ENCODE measurements around the gene VARS2.
"Not testable (repeated sequence)": the region's sequence is repeated elsewhere in the genome, so short reads cannot be mapped to it uniquely, and the experiment has no call there.

The VARS2 gene

DNA sequence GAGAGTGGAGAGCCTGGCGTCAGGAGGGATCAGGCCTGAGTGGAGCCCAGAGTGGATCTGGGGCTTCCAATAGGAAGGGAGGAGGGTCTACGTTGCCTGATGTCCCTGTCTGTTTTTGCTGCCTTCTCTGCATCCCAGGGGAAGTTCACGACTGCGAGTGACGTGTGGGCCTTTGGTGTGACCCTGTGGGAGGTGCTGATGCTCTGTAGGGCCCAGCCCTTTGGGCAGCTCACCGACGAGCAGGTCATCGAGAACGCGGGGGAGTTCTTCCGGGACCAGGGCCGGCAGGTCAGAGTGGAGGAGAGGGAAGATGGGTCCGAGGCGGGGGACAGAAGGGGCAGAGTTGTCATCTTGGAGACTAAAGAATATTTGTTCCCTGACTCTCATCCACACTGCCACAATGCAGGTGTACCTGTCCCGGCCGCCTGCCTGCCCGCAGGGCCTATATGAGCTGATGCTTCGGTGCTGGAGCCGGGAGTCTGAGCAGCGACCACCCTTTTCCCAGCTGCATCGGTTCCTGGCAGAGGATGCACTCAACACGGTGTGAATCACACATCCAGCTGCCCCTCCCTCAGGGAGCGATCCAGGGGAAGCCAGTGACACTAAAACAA lies 15.2 kb upstream of the VARS2 start:
- in situ Hi-C loops (cut with MboI; ENCODE audit: low sequenced_read_pairs) = no loop called here

DNA sequence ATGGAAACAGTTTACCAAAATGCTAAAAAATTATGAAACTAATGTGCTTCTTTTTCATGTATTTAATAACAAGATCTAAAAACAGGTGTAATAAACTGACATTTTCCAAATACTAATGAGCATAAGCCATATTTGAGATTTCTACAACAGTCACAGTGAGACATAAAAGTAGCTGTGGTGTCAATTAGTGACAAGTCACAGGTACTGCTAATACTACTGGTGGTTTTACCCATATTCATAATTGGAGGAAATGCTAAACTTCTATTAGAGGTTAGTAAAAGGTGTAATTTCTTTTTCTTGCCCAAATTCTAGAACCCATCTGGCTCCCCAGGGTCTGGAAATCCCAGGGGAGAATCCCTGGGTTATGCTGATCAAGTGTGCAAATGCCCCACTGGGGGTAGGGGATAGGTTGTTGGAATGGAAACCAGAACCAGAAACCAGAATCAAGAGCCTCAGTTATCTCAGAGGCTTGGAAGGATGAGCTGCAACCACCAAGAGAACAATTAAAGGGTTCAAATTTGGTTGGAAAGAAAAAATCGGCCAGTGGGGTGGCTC lies 13.1 kb upstream of the VARS2 start:
- in situ Hi-C loops (cut with MboI; ENCODE audit: low sequenced_read_pairs) = no loop called here

DNA sequence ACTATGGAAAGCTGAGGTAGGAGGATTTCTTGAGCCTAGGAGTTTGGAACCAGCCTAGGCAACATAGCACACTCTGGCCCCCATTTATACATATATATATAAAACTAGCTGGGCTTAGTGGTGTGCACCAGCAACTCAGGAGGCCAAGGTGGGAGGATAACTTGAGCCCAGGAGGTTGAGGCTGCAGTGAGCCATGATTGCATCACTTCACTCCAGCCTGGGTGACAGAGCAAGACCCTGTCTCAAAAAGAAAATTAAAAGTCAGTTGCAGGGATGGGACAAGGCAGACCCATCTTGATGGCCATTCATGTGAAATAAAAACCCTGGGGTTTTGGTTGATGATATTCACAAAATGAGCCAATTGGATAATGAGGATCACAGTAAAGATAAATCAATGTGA lies 12.6 kb upstream of the VARS2 start:
- in situ Hi-C loops (cut with MboI; ENCODE audit: low sequenced_read_pairs) = no loop called here

DNA sequence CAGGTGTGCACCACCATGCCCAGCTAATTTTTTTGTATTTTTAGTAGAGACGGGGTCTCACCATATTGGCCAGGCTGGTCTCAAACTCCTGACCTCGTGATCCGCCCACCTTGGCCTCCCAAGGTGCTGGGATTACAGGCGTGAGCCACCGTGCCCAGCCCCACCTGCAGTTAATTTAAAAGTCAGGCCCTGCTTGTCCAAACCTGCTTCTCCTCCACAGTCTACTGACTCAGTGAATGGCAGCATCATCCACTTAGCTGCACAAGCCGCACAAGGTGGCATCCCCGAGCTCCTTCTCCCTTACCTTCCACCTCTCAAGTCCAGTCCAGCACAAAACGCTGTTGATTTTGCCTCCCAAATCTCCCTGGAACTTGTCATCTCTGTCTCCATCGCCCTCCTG lies 11.8 kb upstream of the VARS2 start:
- in situ Hi-C loops (cut with MboI; ENCODE audit: low sequenced_read_pairs) = not testable (repeated sequence)

DNA sequence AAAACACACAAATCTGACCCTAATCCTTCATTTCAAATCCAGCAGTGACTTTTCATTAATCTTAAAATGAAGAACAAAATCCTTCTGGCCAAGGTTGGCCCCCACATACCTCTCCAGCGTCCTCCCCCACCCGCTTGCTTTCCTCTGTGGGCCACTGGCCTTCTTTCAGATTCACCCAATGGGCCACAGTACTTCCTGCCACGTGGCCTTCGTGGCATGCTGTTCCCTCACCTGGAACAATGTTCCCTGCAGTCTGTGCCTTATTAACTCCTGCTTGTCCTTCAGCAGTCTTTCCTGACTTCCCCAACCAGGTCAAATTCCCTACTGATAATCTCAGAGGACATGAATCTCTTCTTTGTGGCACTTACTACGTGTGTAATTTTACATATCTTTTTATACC lies 11.3 kb upstream of the VARS2 start:
- in situ Hi-C loops (cut with MboI; ENCODE audit: low sequenced_read_pairs) = no loop called here

DNA sequence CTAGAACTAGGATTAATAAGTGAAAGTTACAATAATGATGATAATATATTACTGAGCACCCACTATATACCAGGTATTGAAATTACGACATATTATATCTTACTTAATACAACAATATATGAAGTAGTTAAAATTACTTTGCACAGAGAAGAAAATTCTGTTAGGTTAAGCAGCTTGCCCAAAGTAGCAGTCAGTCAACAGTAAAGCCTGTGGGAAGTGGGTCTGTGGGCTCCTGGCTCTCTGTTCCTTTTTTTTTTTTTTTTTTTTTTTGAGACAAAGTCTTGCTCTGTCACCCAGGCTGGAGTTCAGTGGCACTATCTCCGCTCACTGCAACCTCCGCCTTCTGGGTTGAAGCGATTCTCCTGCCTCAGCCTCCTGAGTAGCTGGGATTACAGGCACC lies 10.8 kb upstream of the VARS2 start:
- in situ Hi-C loops (cut with MboI; ENCODE audit: low sequenced_read_pairs) = no loop called here

DNA sequence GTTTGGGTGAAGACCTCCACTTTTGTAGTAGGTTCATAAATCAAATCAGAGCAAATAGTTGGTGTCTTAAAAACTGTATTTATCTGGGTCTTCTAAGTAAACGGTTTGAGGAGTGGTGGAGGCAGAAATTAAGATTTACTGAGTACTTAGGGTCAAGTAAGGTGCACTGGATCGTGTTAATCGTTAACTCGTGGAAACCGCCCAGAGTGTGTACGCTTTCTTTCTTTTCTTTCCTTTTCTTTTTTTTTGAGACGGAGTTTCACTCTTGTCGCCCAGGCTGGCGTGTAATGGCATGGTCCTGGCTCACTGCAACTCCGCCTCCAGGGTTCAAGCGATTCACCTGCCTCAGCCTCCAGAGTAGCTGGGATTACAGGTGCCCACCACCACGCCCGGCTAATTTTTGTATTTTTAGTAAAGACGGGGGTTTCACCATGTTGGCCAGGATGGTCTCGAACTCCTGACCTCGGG lies 6.7 kb upstream of the VARS2 start:
- in situ Hi-C loops (cut with MboI; ENCODE audit: low sequenced_read_pairs) = not testable (repeated sequence)

DNA sequence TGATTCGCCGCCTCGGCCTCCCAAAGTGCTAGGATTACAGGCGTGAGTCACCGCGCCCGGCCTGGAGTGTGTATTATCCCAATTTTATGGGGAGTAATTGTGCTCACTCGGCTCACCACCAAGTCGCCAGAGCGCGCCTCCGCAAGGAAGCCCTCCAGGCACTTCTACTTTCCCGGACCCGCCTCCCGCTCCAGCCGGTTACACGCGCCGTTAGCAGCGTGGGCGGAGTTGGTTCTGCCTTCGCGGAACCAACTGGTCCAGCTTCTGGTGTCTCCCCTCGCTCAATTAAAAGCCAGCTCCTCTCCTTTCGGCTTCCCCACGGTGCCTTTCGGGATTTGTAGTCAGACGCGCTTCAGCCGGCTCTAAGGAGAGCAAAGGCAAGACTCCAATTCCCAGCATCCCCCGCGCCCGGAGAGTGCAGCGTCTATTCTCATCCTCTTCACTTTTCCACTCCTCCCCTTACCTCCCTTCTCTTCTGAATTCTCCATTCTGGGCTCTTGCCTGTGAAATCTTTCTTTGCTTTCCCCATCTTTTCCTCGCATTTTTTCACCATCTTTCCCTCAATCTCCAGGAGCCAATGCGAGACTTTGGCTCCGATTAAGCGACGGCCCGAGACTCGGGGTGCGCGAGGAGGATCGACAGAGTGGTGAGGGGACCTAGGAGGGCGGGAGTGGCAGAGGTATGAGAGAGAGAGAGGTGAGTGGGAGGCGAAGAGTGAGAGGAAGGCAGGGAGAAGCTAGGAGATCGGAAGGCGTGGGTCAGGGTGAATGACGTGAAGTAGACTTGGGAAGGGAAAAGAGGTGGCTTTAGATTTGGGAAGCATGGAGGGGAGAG lies 6.1 kb upstream of the VARS2 start, which contains the start of gene GTF2H4:
Gene GTF2H4 (plus strand): TSS at position 450 of the 834 bp plus-strand sequence.
- in situ Hi-C loops (cut with MboI; ENCODE audit: low sequenced_read_pairs) = no loop called here

DNA sequence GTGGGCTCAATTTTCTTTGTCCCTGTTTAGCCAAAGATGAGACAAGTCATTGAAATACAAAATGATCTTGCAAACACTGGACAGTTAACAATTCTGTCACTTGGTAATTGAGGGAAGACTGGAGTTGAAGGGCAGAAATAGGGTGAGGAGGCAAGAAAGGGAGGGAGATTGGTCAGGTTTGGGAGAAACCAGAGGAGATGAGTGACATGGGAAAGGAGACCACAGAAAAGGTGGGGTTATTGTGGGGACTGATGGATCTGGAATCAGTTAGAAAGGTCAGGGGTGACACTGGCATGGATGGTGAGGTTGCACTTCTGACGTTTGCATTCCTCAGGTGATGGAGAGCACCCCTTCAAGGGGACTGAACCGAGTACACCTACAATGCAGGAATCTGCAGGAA lies 5.3 kb upstream of the VARS2 start:
- in situ Hi-C loops (cut with MboI; ENCODE audit: low sequenced_read_pairs) = no loop called here

DNA sequence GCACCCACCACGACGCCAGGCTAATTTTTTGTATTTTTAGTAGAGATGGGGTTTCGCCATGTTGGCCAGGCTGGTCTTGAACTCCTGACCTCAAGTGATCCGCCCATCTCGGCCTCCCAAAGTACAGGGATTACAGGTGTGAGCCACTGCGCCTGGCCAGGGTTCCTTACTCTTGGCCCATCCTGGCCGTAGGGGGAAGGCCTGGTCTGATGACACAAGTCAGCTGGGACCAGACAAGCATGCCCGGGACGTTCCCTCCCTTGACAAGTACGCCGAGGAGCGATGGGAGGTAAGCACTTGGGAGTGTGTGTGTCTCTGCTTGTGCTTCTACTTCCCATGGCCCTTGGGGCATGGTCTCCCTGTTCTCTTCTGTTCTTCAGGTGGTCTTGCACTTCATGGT lies 3.6 kb upstream of the VARS2 start:
- in situ Hi-C loops (cut with MboI; ENCODE audit: low sequenced_read_pairs) = not testable (repeated sequence)

DNA sequence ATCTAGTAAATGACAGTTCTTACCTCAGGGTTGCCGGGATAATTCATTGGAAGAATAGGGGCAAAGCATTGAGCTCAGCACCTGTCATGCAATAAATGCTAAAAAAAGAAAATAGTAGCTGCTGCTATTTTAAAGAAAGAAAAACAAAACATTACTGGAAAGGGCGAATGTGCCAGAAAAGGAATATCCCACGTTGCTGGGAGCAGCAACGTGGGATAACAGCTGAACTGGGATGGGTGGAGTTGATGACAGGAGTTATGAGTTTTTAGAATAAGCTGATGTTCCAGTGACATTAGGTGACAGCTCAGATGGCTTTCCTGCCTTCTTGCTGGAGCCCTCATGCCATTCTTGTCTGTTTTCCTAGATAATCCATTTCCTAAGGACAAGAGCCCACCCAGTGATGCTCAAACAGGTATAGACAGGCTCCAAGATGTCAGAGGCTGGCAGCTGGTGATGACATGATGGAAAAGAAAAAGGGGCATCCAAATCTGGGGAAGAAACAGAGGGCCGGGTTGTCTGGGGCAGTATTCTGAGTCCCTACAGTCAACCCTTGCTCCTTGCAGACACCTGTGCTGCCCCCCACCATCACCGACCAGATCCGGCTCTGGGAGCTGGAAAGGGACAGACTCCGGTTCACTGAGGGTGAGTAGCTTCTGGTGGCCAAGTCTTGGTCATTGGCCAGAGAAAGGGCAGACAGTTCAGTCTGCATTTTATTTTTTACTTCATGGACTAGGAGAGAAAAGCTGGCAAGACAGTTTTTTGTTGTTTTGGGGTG lies 1.1 kb upstream of the VARS2 start:
- in situ Hi-C loops (cut with MboI; ENCODE audit: low sequenced_read_pairs) = no loop called here

DNA sequence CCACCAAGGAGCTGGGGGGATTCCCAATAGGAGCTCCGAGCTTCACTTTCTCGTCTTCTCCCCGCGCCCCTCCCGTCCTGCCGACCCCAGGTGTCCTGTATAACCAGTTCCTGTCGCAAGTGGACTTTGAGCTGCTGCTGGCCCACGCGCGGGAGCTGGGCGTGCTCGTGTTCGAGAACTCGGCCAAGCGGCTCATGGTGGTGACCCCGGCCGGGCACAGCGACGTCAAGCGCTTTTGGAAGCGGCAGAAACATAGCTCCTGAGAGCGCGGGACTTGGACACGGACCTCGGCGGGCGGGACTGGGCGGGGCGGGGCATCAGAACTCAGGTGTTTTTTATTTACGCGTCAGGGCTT lies 340 bp upstream of the VARS2 start:
- in situ Hi-C loops (cut with MboI; ENCODE audit: low sequenced_read_pairs) = no loop called here

DNA sequence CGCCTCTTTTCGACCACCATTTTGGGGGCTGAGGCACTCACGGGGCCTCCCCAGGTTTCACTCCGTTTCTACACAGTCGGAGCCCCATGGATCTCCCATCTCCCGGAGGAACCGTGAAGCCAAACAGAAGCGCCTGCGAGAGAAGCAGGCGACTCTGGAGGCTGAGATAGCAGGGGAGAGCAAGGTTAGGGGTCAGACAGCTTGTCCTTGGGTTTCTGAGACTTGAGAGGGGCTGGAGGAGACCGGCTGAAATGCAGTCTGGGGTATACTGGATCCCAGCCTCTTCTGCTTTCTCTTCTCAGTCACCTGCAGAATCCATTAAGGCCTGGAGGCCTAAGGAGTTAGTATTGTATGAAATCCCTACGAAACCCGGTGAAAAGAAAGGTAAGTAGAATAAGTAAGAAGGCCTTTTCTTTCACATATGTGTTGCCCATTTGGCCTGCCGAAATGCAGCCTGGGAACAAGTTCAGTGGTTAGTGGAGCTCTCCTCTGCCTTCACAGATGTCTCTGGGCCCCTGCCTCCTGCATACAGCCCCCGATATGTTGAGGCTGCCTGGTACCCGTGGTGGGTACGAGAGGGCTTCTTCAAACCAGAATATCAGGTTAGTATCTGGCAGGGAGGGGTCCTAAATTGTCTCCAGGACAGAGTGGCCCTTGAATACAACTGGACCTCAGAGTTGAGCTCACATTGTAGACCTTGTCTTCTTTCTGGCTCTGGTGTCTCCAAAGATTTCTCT lies 984 bp downstream of the VARS2 start:
- in situ Hi-C loops (cut with MboI; ENCODE audit: low sequenced_read_pairs) = no loop called here

DNA sequence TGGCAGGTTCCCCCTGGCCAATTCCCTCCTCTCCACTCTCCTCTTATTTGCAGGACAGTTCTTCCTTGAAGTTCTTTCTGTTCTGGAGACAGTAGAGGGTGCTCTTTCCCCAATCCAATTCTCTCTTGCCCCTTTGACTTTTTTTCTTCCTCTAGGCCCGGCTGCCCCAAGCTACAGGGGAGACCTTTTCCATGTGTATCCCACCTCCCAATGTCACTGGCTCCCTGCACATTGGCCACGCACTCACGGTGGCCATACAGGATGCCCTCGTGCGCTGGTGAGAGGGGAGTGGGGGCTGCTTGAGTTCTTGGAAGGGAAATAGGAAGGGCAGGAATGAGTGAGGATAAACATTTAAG lies 1.5 kb downstream of the VARS2 start:
- in situ Hi-C loops (cut with MboI; ENCODE audit: low sequenced_read_pairs) = no loop called here

DNA sequence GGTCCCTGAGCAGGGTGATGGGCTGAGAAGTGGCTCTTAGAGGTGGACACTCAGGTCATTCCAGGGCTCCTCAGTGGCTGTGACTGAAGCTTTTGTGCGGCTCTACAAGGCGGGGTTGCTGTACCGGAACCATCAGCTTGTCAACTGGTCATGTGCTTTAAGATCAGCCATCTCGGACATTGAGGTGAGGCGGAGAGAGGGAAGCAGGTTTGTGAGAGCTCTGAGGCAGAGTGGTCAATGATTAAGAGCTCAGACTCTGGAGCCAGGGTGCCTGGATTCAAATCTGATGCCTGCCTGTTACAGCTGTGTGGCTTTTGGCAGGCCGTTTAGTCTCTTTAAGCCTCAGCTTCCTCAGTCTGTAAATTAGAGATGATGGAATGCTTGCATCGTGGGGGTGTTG lies 3.0 kb downstream of the VARS2 start:
- in situ Hi-C loops (cut with MboI; ENCODE audit: low sequenced_read_pairs) = no loop called here

DNA sequence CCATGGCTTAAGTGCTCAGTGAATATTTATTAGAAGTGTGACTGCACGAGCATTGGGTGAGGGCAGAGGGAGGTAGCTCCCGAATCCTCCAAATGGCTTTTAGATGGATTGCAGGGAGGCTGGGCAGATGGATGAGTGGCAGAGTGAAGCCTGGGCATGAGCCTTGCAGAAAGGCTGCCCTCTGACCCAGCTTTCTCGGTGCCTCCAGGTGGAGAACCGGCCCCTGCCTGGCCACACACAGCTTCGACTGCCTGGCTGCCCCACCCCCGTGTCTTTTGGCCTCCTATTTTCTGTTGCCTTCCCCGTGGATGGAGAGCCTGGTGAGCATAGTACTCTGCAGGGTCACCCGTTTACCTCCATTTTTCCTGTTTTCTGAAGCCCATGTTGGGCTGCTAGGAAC lies 3.4 kb downstream of the VARS2 start:
- in situ Hi-C loops (cut with MboI; ENCODE audit: low sequenced_read_pairs) = no loop called here

DNA sequence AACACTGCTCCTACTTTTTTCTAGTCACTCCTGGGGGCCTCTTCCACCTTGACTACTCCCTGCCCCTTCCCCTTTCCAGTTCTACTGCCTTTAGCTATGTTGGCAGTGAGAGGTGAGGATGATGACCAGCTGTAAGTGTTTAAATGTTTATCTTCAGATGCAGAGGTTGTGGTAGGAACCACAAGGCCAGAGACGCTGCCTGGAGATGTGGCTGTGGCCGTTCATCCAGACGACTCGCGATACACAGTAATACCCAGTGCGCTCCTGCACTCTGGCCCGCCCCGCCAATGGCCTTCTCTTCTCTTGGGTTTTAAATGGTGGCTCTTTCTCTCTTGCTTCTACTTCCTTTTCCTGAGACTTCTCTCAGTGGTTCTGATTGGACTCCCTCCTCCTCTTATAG lies 4.6 kb downstream of the VARS2 start:
- in situ Hi-C loops (cut with MboI; ENCODE audit: low sequenced_read_pairs) = no loop called here

DNA sequence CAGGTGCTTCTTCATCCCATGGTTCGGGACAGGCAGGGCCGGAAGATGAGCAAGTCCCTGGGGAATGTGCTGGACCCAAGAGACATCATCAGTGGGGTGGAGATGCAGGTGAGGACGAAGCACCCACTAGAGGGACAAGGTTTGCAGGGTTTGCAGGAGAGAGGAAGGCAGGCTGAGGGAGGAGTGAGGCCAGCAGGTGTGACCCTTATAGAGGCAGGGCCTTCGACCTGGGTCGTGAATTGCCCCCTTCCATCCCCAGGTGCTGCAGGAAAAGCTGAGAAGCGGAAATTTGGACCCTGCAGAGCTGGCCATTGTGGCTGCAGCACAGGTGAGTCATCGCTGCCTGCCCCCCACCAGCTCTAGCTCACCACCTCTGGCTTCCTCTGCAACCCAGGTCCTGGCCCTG lies 8.4 kb downstream of the VARS2 start:
- in situ Hi-C loops (cut with MboI; ENCODE audit: low sequenced_read_pairs) = no loop called here

DNA sequence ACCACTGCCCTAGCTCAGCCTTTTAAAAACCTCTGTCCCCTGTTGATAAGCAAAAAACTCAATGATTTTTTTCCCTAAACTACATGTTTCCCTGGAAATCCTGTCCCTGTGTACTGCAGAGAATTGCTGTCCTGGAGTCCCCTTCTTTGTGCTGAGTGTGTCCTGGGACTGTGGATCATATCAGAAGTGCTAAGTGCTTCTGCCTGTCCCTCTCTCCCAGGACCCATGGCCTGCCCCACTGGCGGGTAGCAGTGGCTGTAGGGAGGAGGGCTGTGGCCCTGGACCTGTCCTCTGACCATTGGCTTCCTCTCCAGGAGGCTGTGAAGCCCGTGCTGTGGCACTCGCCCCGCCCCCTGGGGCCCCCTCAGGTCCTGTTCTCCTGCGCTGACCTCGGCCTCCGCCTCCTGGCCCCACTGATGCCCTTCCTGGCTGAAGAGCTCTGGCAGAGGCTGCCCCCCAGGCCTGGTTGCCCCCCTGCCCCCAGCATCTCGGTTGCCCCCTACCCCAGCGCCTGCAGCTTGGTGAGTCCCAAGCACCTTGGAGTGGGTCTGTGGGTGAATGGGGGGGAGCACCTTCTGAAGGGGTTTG lies 10.1 kb downstream of the VARS2 start:
- in situ Hi-C loops (cut with MboI; ENCODE audit: low sequenced_read_pairs) = not testable (repeated sequence)

DNA sequence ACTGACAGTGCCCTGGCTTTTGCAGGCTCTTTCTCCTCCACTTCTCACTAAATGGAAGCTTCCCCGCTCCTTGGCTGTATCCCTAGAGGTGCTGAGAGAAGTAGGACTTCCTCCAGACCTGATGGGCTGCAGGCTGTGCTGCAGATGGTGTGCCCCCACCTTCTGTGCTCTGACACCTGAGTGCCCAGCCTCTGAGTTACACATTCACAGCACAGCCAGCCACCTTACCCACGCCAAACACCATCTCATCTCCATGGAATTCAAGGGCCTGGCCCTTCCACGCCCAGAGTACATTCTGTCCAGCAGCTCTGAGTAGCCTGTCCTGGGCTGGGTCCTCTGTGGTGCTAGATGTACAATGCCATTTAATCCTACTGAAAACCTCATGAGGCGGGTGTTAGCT lies 12.6 kb downstream of the VARS2 start:
- in situ Hi-C loops (cut with MboI; ENCODE audit: low sequenced_read_pairs) = loop anchor here (25.0 kb wide), 1 partner anchor 136 kb away; no protein-coding TSS in a partner anchor

Data from hTERT RPE-1 (cell line).